HepG2 (cell line): Measurements from ENCODE around the gene SLC22A23. TPM values are rescaled to one million over a fixed set of nuclear protein-coding genes. Genes with fewer than 3 reads are reported as not detected.

Experiments
- CBFB ChIP-seq: sonication (generic); formaldehyde crosslinking; IDR thresholded peaks from 2 replicates; pipeline ENCODE4 v1.4.0; 2020; ENCODE audit warnings: missing genetic modification reagents
- GATA4 ChIP-seq: sonication (generic); IDR thresholded peaks from 2 replicates; pipeline ENCODE4 v1.6.1; 2016; ENCODE audit warnings: antibody characterized with exemption, low read depth, borderline replicate concordance
- HNF4A ChIP-seq: sonication (generic); formaldehyde crosslinking; IDR thresholded peaks from 2 replicates; pipeline ENCODE4 v1.4.0; 2020; ENCODE audit warnings: missing genetic modification reagents
- KAT7 ChIP-seq: IDR thresholded peaks from 2 replicates; pipeline ENCODE4 v1.6.1; 2018; ENCODE audit warnings: borderline replicate concordance, missing compliant biosample characterization
- NCOA2 ChIP-seq: sonication (generic); formaldehyde crosslinking; IDR thresholded peaks from 2 replicates; pipeline ENCODE4 v1.8.0; 2022; ENCODE audit warnings: inconsistent platforms
- RELA ChIP-seq: sonication (generic); formaldehyde crosslinking; IDR thresholded peaks from 2 replicates; pipeline ENCODE4 v1.4.0; 2020; ENCODE audit warnings: missing genetic modification reagents
- SIX4 ChIP-seq: sonication (generic); formaldehyde crosslinking; IDR thresholded peaks from 2 replicates; pipeline ENCODE4 v1.4.0; 2020; ENCODE audit warnings: missing genetic modification reagents
- SOX5 ChIP-seq: IDR thresholded peaks from 2 replicates; pipeline ENCODE4 v1.6.1; 2016; ENCODE audit warnings: borderline replicate concordance
- ZNF263 ChIP-seq: sonication (generic); formaldehyde crosslinking; IDR thresholded peaks from 2 replicates; pipeline ENCODE4 v1.4.0; 2020; ENCODE audit warnings: missing genetic modification reagents
- ZNF496 ChIP-seq: sonication (generic); formaldehyde crosslinking; IDR thresholded peaks from 2 replicates; pipeline ENCODE4 v1.8.1; 2023; ENCODE audit warnings: mild to moderate bottlenecking, moderate library complexity, missing genetic modification reagents; ENCODE audit not compliant: insufficient replicate concordance
- ZNF549 ChIP-seq: sonication (generic); formaldehyde crosslinking; IDR thresholded peaks from 2 replicates; pipeline ENCODE4 v1.5.0; 2020; ENCODE audit warnings: missing genetic modification reagents
- ZNF713 ChIP-seq: sonication (generic); formaldehyde crosslinking; IDR thresholded peaks from 2 replicates; pipeline ENCODE4 v1.4.0; 2020; ENCODE audit warnings: mild to moderate bottlenecking, missing genetic modification reagents
- polyA plus RNA-seq, 8 experiments: library from polyadenylated mRNA; depleted of rRNA in 3 of 8; stranded (reverse) in 7 of 8; unstranded in 1 of 8; fragments of >200 nt; fragmentation: Illumina TruSeq in 4 of 8; extraction: Trizol in 4 of 8; gene quantifications; 2 replicates each; pipeline versions ENCODE4 v1.2.1 to v1.2.3, GENCODE V29; 2011 to 2016; ENCODE audit warnings: low read depth in 4 of 8, missing spikeins in 1 of 8, mixed read lengths in 1 of 8; ENCODE audit not compliant: insufficient read depth in 1 of 8
- total RNA-seq, 5 experiments: library from RNA; depleted of rRNA; stranded (reverse); fragments of >200 nt; fragmentation: Illumina TruSeq; extraction: Trizol; gene quantifications; 2 replicates each; pipeline ENCODE4 v1.2.3, GENCODE V29; 2016; ENCODE audit warnings: low read depth in 1 of 5
- TF ChIP-seq, protein P1 (sequence below): sonication (generic); formaldehyde crosslinking; IDR thresholded peaks from 2 replicates; pipeline ENCODE4 v1.4.0; 2020; ENCODE audit warnings: missing genetic modification reagents
- TF ChIP-seq, protein P2 (sequence below): sonication (generic); formaldehyde crosslinking; IDR thresholded peaks from 2 replicates; pipeline ENCODE4 v1.4.0; 2020; ENCODE audit warnings: mild to moderate bottlenecking, missing genetic modification reagents
- TF ChIP-seq, protein P3 (sequence below): sonication (generic); formaldehyde crosslinking; IDR thresholded peaks from 2 replicates; pipeline ENCODE4 v1.5.1; 2020; ENCODE audit warnings: missing genetic modification reagents, mild to moderate bottlenecking, borderline replicate concordance
- TF ChIP-seq, protein P4 (sequence below): sonication (generic); formaldehyde crosslinking; IDR thresholded peaks from 2 replicates; pipeline ENCODE4 v1.5.0; 2020; ENCODE audit warnings: mild to moderate bottlenecking, missing genetic modification reagents

SLC22A23 gene
- total and polyA plus RNA-seq, 2 of the 13 experiments (the other 11 are each of a cell fraction or from before 2014, with no cell fraction given): 11.8 to 17.5 TPM

DNA sequence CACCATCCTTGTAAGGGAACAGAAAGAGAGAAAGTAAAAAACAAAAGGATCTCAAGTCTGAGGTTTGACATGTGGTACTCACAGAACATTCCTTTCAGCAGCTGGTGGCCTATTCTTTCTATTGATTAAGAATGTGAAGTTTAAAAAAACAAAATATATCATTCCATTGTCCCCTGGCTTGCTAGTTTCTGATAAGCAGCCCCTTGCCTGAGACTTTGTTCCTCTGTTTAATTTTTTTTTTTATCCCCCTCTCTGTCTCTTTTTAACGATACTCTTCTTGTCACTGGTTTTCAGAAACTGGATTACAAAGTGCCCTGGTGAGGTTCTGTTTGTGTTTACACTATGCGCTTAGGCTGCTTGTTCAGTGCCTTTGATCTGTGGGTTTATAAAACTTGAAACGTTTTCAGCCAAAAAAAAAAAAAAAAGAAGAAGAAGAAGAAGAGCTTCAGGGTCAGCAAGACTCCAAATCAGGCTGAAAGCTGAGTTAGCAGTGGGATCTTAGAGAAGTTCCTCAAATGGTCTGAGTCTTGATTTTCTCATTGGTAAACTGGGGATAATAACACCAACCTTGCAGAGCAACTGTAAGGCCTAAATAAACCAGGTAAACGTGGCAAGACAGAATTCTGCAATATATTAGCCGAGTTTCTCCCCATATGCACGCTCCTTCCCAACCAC, 45.1 kb upstream of the SLC22A23 start (continued):
- no peak for TF ChIP-seq CBFB
- peak; percentile 43; the same call in 1 of the 2 replicates for TF ChIP-seq HNF4A
- TF ChIP-seq SOX5 (CRISPR knock-in tag): peak; percentile 92; the same call in 1 of the 2 replicates
- no peak for TF ChIP-seq KAT7 (CRISPR knock-in tag)
- no peak for TF ChIP-seq SIX4 (CRISPR knock-in tag)
- no peak for TF ChIP-seq ZNF496 (CRISPR knock-in tag)
- no peak for TF ChIP-seq ZNF713 (CRISPR knock-in tag)
- TF ChIP-seq, protein P1, sequence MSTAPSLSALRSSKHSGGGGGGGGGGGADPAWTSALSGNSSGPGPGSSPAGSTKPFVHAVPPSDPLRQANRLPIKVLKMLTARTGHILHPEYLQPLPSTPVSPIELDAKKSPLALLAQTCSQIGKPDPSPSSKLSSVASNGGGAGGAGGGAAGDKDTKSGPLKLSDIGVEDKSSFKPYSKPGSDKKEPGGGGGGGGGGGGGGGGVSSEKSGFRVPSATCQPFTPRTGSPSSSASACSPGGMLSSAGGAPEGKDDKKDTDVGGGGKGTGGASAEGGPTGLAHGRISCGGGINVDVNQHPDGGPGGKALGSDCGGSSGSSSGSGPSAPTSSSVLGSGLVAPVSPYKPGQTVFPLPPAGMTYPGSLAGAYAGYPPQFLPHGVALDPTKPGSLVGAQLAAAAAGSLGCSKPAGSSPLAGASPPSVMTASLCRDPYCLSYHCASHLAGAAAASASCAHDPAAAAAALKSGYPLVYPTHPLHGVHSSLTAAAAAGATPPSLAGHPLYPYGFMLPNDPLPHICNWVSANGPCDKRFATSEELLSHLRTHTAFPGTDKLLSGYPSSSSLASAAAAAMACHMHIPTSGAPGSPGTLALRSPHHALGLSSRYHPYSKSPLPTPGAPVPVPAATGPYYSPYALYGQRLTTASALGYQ: peak; percentile 68; the same call in 1 of the 2 replicates
- TF ChIP-seq ZNF549 (CRISPR knock-in tag): no peak
- TF ChIP-seq, protein P2, sequence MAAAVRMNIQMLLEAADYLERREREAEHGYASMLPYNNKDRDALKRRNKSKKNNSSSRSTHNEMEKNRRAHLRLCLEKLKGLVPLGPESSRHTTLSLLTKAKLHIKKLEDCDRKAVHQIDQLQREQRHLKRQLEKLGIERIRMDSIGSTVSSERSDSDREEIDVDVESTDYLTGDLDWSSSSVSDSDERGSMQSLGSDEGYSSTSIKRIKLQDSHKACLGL (CRISPR knock-in tag): no peak
- TF ChIP-seq NCOA2: peak; percentile 62
- TF ChIP-seq, protein P3, sequence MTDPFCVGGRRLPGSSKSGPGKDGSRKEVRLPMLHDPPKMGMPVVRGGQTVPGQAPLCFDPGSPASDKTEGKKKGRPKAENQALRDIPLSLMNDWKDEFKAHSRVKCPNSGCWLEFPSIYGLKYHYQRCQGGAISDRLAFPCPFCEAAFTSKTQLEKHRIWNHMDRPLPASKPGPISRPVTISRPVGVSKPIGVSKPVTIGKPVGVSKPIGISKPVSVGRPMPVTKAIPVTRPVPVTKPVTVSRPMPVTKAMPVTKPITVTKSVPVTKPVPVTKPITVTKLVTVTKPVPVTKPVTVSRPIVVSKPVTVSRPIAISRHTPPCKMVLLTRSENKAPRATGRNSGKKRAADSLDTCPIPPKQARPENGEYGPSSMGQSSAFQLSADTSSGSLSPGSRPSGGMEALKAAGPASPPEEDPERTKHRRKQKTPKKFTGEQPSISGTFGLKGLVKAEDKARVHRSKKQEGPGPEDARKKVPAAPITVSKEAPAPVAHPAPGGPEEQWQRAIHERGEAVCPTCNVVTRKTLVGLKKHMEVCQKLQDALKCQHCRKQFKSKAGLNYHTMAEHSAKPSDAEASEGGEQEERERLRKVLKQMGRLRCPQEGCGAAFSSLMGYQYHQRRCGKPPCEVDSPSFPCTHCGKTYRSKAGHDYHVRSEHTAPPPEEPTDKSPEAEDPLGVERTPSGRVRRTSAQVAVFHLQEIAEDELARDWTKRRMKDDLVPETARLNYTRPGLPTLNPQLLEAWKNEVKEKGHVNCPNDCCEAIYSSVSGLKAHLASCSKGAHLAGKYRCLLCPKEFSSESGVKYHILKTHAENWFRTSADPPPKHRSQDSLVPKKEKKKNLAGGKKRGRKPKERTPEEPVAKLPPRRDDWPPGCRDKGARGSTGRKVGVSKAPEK: no peak
- no peak for TF ChIP-seq GATA4
- TF ChIP-seq RELA: no peak
- TF ChIP-seq, protein P4, sequence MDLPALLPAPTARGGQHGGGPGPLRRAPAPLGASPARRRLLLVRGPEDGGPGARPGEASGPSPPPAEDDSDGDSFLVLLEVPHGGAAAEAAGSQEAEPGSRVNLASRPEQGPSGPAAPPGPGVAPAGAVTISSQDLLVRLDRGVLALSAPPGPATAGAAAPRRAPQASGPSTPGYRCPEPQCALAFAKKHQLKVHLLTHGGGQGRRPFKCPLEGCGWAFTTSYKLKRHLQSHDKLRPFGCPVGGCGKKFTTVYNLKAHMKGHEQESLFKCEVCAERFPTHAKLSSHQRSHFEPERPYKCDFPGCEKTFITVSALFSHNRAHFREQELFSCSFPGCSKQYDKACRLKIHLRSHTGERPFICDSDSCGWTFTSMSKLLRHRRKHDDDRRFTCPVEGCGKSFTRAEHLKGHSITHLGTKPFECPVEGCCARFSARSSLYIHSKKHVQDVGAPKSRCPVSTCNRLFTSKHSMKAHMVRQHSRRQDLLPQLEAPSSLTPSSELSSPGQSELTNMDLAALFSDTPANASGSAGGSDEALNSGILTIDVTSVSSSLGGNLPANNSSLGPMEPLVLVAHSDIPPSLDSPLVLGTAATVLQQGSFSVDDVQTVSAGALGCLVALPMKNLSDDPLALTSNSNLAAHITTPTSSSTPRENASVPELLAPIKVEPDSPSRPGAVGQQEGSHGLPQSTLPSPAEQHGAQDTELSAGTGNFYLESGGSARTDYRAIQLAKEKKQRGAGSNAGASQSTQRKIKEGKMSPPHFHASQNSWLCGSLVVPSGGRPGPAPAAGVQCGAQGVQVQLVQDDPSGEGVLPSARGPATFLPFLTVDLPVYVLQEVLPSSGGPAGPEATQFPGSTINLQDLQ: no peak
- TF ChIP-seq ZNF263 (CRISPR knock-in tag): no peak
